A549 (cell line): ENCODE data around the gene CHCT1. TPM values are rescaled to one million over a fixed set of nuclear protein-coding genes. Genes with fewer than 3 reads are reported as not detected.
"Not testable (repeated sequence)": the region's sequence is repeated elsewhere in the genome, so short reads cannot be mapped to it uniquely, and the experiment has no call there.

Source experiments
- ATAC-seq, 2 experiments: fragments of 200-7000 bp in 1 of 2; fragments of >200 bp in 1 of 2; cut with Nextera tagmentation in 1 of 2; cut with Tn5 transposase in 1 of 2; 3 replicates each; pipeline versions ENCODE4 v1.8.0 to v1.9.1; 2018 to 2020; ENCODE audit warnings: mild to moderate bottlenecking in 1 of 2, moderate library complexity in 1 of 2
- CTCF ChIA-PET: fragments of 300-600 bp; sonication (Branson Sonifier 250); formaldehyde crosslinking; extraction: SDS; loops from one replicate; lab custom pipeline; 2021; ENCODE audit warnings: antibody characterized with exemption, inconsistent platforms; lab: Yijun Ruan, JAX
- POLR2A ChIA-PET: fragments of 350-600 bp; formaldehyde crosslinking; extraction: SDS; loops from one replicate; lab custom pipeline; 2021; ENCODE audit warnings: antibody characterized with exemption, inconsistent platforms; lab: Yijun Ruan, JAX
- DNase-seq, 2 experiments: peaks; one replicate each; pipeline versions ENCODE4 v3.0.0 to v3.0.0-alpha.2; 2011 to 2016; ENCODE audit warnings: low read depth in 1 of 2, low spot score in 1 of 2
- FAIRE-seq: peaks from 2 replicates; lab custom pipeline; 2011; peaks lifted over from hg19 to GRCh38; lab: Jason Lieb, UNC
- H3K27ac ChIP-seq, 2 experiments: fragments of >200 bp; sonication (Bioruptor Twin); formaldehyde crosslinking; 3 replicates each; pipeline ENCODE4 v1.5.1; 2016 to 2017
- H3K4me1 ChIP-seq: fragments of >200 bp; sonication (Bioruptor Twin); formaldehyde crosslinking; 3 replicates; pipeline ENCODE4 v1.6.1; 2016
- H3K4me2 ChIP-seq: fragments of >200 bp; sonication (Bioruptor Twin); formaldehyde crosslinking; 3 replicates; pipeline ENCODE4 v1.6.1; 2016
- H3K4me3 ChIP-seq: fragments of >200 bp; sonication (Bioruptor Twin); formaldehyde crosslinking; 3 replicates; pipeline ENCODE4 v1.5.1; 2016
- H3K9me3 ChIP-seq: fragments of >200 bp; sonication (Bioruptor Twin); formaldehyde crosslinking; 3 replicates; pipeline ENCODE4 v1.6.1; 2016
- CTCF ChIP-seq: fragments of >200 bp; sonication (Bioruptor Twin); formaldehyde crosslinking; IDR thresholded peaks from 3 replicates; pipeline ENCODE4 v1.5.1; 2016
- E2F6 ChIP-seq: IDR thresholded peaks from 2 replicates; pipeline ENCODE4 v1.6.1; 2012; ENCODE audit warnings: low read depth, borderline replicate concordance
- EHF ChIP-seq: fragments of 250-450 bp; sonication (Bioruptor Pico); IDR thresholded peaks from 2 replicates; pipeline ENCODE4 v1.5.0; 2020; ENCODE audit warnings: mild to moderate bottlenecking
- FOSL2 ChIP-seq, 2 experiments: fragments of 450-650 bp in 1 of 2; fragments of >200 bp in 1 of 2; sonication (Bioruptor Twin) in 1 of 2; formaldehyde crosslinking; IDR thresholded peaks; 2 replicates each; pipeline versions ENCODE4 v1.5.0 to v1.6.1; 2016 to 2020; ENCODE audit warnings: mild to moderate bottlenecking in 1 of 2, moderate library complexity in 1 of 2
- FOXS1 ChIP-seq: fragments of 250-450 bp; sonication (Bioruptor Pico); IDR thresholded peaks from 2 replicates; pipeline ENCODE4 v1.5.0; 2020; ENCODE audit warnings: mild to moderate bottlenecking, moderate library complexity
- HOXB13 ChIP-seq: fragments of 250-450 bp; sonication (Bioruptor Pico); IDR thresholded peaks from 2 replicates; pipeline ENCODE4 v1.5.0; 2020; ENCODE audit warnings: low read depth, mild to moderate bottlenecking, moderate library complexity
- HOXB5 ChIP-seq: fragments of 250-450 bp; sonication (Bioruptor Pico); IDR thresholded peaks from 2 replicates; pipeline ENCODE4 v1.5.0; 2020; ENCODE audit warnings: mild to moderate bottlenecking, moderate library complexity
- JUNB ChIP-seq: fragments of >200 bp; sonication (Bioruptor Twin); formaldehyde crosslinking; IDR thresholded peaks from 2 replicates; pipeline ENCODE4 v1.6.1; 2016
- KDM5A ChIP-seq: fragments of 200-600 bp; sonication (generic); IDR thresholded peaks from 2 replicates; pipeline ENCODE4 v1.6.1; 2016; ENCODE audit warnings: antibody characterized with exemption, mild to moderate bottlenecking
- PHF8 ChIP-seq: fragments of 200-600 bp; sonication (generic); IDR thresholded peaks from 2 replicates; pipeline ENCODE4 v1.6.1; 2016; ENCODE audit warnings: low read depth, mild to moderate bottlenecking, antibody characterized with exemption, moderate library complexity, borderline replicate concordance
- REST ChIP-seq: fragments of 200-600 bp; sonication (generic); IDR thresholded peaks from 2 replicates; pipeline ENCODE4 v1.6.1; 2016; ENCODE audit warnings: antibody characterized with exemption, mild to moderate bottlenecking, moderate library complexity
- ZNF302 ChIP-seq: fragments of 250-450 bp; sonication (Bioruptor Pico); IDR thresholded peaks from 2 replicates; pipeline ENCODE4 v1.9.0; 2021; ENCODE audit warnings: inconsistent platforms, mild to moderate bottlenecking, moderate library complexity
- WGBS: methylation state at CpG from one replicate; pipeline ENCODE4 v1.1.6; 2017; ENCODE audit errors: missing lambda C conversion rate; 5-methylcytosine and 5-hydroxymethylcytosine counted together
- polyA minus RNA-seq: library from RNA; depleted of rRNA, polyadenylated mRNA; stranded (reverse); fragments of >200 nt; gene quantifications from 2 replicates; pipeline ENCODE4 v1.2.3, GENCODE V29; 2011; rRNA and poly(A)+ RNA removed
- polyA plus RNA-seq, 4 experiments: library from polyadenylated mRNA; depleted of rRNA in 3 of 4; stranded (reverse); fragments of >200 nt; fragmentation: RNase III in 1 of 4; extraction: RNeasy Plus Mini Kit Qiagen cat#74134 plus additional on column Dnase treatment in 1 of 4; gene quantifications; 2 replicates in 3 of 4; 3 replicates in 1 of 4; pipeline ENCODE4 v1.2.3, GENCODE V29; 2011 to 2017

CHCT1 gene
- polyA plus RNA-seq (2011; rRNA removed) = 0.10 and 0.26 TPM in 2 replicates
- 0.04 TPM in 1 of 2 replicates, not detected in the other for polyA plus RNA-seq (2012; cell fraction: cytosol; rRNA removed)
- polyA plus RNA-seq (2012; cell fraction: nucleus; rRNA removed) = not detected in 2 replicates
- 0.10 TPM in 1 of 3 replicates, not detected in the others for polyA plus RNA-seq (2017; fragmentation: RNase III; extraction: RNeasy Plus Mini Kit Qiagen cat#74134 plus additional on column Dnase treatment)
- not detected in 2 replicates for polyA minus RNA-seq

GRCh38 chr17:60422162-60422665, at the start of gene CHCT1:
CHCT1 (plus strand) TSS chr17:60422489; CDS start chr17:60422593, 104 bp downstream.
- WGBS = 88% methylated on average over 18 of the region's 18 CpGs
- CTCF ChIA-PET = interaction anchor here (0.6 to 4.1 kb wide), 19 partner anchors 8 to 280 kb away, joined by 3 to 60 read pairs (median 3); no protein-coding TSS in a partner anchor
- ATAC-seq (no peak), FAIRE-seq (no peak), DNase-seq (no peak)
- no peak for TF ChIP-seq HOXB5 (CRISPR knock-in tag)
- no peak for TF ChIP-seq EHF (CRISPR knock-in tag)
- no peak for TF ChIP-seq KDM5A
- no peak for TF ChIP-seq REST
- TF ChIP-seq PHF8 = no peak
- no peak for TF ChIP-seq FOXS1 (CRISPR knock-in tag)
- TF ChIP-seq HOXB13 (CRISPR knock-in tag) = no peak
- peak within 1 kb of the TSS; percentile 76 to 87 for H3K27ac ChIP-seq
- H3K4me3 ChIP-seq = peak within 1 kb of the TSS; percentile 44
- peaks cover 3% of the 10 kb centered on the region; the same call in 1 of the 3 replicates for H3K4me1 ChIP-seq
- POLR2A ChIA-PET = no interaction called here
- H3K9me3 ChIP-seq = no peaks in the 10 kb centered on the region
- H3K4me2 ChIP-seq = peak within 1 kb of the TSS; percentile 69

DNA sequence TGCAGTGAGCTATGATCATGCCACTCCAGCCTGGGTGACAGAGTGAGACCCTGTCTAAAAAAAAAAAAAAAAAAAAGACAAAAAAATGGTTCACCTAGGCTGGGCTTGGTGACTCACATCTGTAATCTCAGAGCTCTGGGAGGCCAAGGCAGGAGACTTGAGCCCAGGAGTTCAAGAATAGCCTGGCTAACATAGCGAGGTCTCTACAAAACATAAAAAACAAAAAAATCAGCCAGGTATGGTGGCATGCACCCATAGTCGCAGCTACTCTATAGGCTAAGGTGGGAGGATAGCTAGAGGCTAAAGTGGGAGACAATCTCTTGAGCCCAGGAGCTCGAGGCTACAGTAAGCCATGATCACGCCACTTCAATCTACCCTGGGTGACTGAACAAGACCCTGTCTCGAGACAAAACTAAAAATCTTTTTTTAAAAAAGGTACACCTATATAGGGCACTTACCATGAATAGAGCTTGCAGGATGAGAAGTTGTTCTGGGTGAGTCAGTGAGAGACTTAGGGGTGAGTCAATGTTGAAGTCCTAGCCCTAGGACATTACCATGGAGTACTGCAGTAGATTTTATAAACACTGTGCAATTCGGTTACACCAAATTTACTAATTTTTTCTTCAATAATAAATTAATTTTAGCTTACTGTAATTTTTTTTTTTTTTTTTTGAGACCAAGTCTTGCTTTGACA, 49.4 kb upstream of the CHCT1 start:
- Histone ChIP-seq H3K4me1 (peaks cover 21% of the 10 kb centered on the region), H3K9me3 (no peaks in the 10 kb centered on the region), H3K4me3 (no peak overlapping the region), H3K27ac (peak overlapping the region in 1 of 2 experiments; percentile 57; a peak in 2 of 6 replicates), H3K4me2 (peak overlapping the region; percentile 49)
- CTCF ChIA-PET = interaction anchor here (0.6 to 2.7 kb wide), 9 partner anchors 9 to 286 kb away, joined by 3 to 9 read pairs (median 3); no protein-coding TSS in a partner anchor
- POLR2A ChIA-PET = interaction anchor here (0.7 to 1.9 kb wide), 2 partner anchors 19 to 22 kb away, joined by 4 to 16 read pairs; partner anchors contain the start of gene USP32
- DNase-seq = peak; percentile 45 to 48
- 74% methylated on average over 6 of the region's 6 CpGs for WGBS
- TF ChIP-seq JUNB (0 out of 2 replicates have a peak, but pooled peaks have one; percentile 27), E2F6 (no peak), HOXB13 (CRISPR knock-in tag) (no peak), FOSL2 (IDR thresholded peaks at IDR 0.05) (0 out of 2 replicates have a peak, but pooled peaks have one; percentile 33), FOSL2 (CRISPR knock-in tag; IDR thresholded peaks at IDR 0.05) (peak; percentile 49; the same call in 1 of the 2 replicates), ZNF302 (CRISPR knock-in tag) (no peak), CTCF (no peak)
- no peak for FAIRE-seq
- ATAC-seq = peak; percentile 98 to 99

GRCh38 chr17:60378187-60378586, 44.1 kb upstream of the CHCT1 start:
- peak; percentile 68 for FAIRE-seq
- H3K4me3 ChIP-seq, ATAC-seq, H3K4me2 ChIP-seq, H3K27ac ChIP-seq, DNase-seq, H3K9me3 ChIP-seq, POLR2A ChIA-PET, H3K4me1 ChIP-seq: not testable (repeated sequence)
- 91% methylated on average over 1 of the region's 1 CpG for WGBS
- CTCF ChIA-PET = interaction anchor here (0.9 kb wide), 1 partner anchor 12 kb away, joined by 5 read pairs; no protein-coding TSS in a partner anchor

DNA sequence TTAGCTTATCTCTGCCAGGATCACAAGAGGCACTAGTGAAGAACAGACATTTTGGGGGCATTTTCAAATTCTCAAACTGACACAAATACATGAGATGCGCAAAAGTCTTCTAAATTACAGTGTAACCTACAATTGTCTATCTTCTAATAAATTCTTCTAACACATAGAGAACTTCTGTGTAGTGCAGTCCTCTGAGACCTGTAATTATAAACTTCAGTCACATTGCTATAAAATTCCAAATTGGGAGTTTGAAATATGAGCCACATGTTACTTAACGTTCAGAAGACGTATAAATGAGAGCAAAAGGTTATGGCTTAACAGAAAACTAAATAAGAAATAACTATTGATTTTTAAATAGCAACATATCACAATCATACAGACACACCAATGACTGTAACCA, 42.8 kb upstream of the CHCT1 start:
- H3K4me2 ChIP-seq, H3K9me3 ChIP-seq, DNase-seq, H3K27ac ChIP-seq, H3K4me1 ChIP-seq, FAIRE-seq, POLR2A ChIA-PET, CTCF ChIA-PET, H3K4me3 ChIP-seq, ATAC-seq: not testable (repeated sequence)
- WGBS = 83% methylated on average over 3 of the region's 3 CpGs
